Stimulated activated naive CD4-positive, alpha-beta T cell (primary cell): Measurements from ENCODE around the gene RIC8B.

ENCODE experiments used
- DNase-seq, 6 experiments: peaks; one replicate each; lab custom pipeline; 2025; lab: John Stamatoyannopoulos, UW

The RIC8B gene

DNA sequence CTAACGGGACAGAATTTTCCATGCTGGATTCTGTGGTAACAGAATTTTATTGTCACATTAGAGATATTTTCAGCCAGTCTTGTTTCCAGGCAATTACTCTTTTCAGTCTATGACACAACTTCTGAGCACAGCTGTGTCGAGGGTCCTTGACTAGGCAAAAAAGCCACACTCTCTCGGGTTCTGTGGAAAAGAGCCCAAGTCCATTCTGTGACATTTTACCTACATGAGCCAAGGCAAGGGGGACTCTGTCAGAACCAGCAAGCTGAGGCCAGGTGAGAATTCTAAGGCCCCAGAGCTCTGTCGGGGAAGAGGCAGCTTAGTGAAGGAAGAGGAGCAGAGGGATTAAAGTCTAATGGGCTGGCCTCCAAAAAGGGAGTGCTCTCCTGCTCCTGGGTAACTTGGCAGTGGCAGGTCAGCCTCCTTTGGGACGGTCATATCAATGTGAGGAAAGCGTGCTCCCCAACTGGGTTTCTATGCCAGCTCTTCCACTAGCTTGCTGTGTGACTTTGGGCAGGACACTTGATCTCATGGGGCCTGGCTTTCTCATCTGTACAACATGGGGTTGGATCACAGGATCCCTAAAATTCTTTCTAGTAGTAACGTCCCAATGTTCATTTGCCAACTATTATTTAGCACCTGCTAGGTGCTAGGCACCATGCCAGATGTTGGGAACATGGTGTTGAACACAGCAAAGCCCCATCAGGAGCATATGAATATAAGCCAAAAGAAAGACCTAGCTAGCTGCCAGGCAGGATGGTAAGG, 16.0 kb upstream of the RIC8B start:
- no peak for DNase-seq

DNA sequence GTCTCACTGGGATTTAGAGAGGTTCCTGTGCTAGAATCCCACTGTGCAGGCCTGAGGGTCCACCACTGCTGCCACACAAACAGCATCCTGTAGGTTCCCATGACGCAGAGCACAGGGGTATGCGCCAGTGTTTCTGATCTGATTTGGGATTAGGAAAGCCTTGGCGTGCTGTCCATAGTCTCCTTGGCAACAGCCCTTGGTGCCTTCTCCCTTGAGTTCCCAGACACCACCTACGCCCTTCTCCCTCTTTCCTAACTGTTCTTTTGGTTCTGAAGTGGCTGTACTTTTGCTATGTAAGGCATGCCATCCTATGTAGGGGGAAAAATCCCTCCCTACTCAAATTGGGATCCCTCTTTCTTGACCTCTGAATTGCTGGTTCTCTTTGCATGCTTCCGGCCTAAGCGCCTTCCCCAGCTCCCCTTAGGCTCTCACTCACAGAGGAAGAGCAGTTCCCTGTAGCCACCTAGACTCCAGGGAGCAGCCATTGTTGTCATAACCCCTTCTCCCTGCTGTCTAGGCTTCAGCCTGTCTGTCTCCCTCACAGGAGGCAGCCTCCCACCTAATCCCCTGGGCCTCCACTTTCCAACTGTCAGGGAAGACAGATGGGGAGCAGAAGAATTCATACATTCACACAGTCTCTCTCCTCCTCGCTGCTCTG, 14.8 kb upstream of the RIC8B start:
- no peak for DNase-seq

DNA sequence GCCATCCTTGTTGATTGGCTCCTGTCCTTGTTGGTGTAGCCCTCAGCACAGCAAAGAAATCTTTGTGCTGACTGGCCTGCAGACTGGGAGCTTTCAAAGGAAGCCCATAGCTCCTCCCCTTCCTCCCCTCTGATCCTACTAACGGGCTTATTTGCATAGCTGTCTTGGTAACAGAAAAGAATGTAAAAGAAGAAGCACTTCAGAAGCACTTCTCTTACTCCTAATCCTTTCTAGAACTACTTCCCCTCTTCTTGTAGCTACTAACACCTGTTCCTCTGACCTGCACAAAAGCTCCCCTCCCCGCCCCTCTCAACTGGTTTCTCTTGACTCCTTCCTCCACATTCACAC, 14.3 kb upstream of the RIC8B start:
- peak in 4 of 6 experiments; percentile 11 to 50 (median 37) for DNase-seq

DNA sequence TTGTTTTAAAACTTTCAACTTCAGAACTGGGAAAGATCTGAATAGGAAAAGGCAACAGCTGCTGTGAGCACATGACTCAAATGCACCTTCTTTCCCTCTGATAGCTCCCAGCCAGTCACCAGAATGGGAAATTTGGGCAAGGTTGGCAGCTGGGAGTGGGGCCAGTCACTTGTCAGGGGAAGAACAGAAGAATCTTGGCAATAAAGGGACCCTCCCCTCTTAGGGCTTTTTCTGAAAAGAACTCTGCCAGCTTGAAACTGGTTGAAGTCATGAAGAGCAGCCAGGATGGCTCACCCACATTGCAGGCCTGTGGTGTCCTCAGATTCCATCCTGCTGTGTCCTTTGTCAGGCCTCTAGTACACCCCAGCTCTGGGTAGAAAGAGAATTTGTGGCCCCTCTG, 10.3 kb upstream of the RIC8B start:
- DNase-seq: no peak

DNA sequence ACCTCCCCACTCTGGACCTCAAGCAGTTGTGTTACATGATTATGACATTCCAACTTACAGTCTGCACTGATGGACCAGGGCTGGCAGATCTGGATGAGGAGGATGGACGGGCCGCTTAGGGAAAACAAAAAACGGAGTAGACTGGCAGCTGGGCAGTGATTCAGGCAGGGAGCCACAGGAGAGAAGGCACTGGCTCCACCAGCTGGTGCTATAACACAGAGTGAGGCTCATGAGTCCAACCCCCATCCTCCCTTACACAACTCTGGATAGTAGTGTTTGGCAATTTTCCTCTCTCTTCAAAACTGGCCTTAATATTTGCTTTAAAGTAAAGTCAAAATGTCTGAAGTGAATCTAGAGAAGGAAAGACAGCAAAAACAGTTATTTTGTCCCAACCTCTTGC, 9.7 kb upstream of the RIC8B start:
- no peak for DNase-seq

DNA sequence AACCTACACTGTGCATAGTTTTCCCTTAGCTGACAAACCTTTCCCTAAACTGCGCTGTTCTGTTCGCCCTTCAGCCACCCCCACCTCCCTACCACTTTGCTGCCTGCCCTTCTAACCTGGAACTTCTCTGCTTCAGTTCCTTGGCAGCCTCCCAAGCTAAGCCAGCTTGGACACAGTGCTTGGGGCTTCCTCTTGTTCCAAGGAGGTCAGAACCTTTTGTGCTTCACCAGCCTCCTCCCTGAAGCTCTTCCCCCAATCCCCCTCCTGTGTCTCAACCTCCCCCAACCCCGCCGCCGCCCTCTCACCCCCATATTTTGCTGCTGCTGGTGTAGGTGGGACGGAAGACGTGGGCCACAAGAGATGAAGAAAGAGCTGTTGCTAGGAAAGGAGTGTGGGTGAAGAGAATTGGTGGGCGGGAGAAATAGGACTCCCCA, 8.1 kb upstream of the RIC8B start:
- DNase-seq: no peak

DNA sequence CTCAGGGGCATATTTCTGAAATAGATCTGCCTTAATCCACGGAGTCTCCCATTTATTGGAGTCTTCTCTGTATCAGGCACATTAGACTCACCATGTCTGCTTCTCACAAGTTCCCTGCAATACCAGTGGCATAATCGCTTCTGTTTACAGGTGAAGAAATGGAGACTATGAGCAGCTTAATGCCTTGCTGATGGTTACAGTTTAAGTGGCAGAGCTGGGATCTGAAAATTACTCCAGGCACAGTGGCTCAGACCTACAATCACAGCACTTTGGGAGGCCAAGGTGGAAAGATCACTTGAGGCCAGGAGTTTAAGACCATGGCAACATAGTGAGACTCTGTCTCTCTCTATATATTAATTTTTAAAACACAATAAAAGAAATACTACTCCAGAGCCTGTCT, 7.3 kb upstream of the RIC8B start:
- no peak for DNase-seq

DNA sequence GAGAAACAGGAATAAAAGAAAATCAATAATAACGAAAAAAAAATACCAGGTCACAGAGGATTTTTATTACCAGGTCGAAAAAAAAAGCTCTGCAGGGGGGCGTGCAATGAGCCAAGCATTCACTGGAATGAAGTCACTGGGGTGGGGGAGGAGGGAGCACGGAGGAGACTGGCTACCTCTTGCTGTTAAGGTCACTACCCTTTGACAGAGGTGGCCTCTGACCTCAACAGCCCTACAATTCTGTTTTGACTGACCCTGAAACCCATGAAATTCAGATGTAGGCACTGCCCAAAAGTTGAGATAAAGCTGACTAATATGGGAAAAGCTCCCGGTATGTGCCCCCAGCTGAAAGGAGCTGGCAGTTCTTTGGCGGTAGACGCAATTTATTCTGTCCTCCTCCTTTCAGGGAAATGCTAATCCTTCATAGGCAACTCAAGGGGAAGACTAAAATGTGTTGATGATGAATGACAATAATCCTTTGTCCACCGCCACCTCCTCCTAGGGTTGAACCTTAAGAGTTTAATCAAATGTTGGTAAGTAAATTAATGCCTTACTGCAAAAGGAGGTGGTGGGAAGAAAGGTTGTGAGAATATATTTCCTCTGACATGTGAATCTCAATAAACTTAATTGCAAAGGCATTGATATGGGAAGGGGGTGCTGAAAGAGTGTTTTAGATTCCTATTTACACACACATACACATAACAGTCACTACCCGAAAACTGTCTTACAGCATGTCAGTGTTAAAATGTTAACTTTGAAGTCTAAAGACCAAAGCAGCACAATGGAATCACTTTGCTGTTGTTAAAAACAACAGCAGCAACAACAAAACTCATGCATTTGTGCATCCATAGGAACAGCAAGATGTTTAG, 6.3 kb upstream of the RIC8B start:
- no peak for DNase-seq

DNA sequence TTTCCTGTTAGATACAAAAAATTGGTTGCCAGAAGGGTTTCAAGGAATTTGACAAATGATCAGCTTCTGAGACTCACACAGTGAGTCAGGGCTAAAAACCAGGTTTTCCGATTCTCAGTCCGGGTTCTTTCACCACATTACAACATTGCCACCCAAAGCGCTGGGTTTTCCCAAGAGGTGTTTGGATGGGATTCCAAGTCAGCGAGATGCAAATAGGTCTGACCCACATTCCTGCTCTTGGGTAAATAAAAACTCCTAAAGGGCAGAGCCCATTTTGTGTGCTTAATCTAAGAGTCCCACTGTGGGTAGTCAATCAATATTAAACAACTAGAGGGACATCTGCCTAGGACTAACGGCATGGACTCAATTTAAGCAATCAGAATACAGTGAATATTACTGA, 5.4 kb upstream of the RIC8B start:
- DNase-seq: no peak

DNA sequence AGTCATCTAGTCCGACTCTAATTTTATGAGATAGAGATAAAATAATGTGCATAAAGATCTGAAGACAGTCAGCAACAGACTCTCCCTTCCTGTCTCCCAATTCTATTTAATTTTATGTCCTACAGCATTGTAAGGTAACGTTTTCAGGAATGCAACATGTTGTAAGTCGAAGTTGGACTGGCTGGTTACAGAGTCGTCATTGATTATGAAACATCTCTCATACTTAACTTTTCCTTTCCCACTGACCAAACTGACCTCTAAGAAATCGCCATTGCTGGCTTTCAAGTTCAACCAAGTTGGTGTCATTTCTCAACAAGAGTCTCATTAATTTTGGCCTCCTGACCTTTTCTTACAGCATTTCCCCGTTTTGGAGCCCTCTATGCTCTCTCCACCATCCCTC, 4.9 kb upstream of the RIC8B start:
- no peak for DNase-seq

DNA sequence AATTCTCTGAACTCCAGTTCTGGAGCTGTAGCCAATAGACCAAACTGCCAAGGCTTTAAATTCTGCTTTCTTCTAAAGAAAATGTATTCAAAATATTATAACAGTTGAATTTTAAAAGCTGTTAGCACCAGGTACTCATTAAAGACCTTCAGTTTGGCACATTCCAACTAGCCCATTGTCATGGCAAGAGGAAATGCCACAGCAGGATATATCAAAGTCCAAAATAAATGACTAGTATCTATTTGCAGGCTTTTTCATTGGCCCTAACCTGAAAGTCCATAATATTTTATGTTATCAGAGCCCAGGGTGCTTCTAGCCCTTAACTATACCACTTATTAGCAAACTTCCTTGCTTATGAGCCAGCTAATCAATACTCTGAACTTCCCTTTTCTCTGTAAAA, 3.1 kb upstream of the RIC8B start:
- no peak for DNase-seq

DNA sequence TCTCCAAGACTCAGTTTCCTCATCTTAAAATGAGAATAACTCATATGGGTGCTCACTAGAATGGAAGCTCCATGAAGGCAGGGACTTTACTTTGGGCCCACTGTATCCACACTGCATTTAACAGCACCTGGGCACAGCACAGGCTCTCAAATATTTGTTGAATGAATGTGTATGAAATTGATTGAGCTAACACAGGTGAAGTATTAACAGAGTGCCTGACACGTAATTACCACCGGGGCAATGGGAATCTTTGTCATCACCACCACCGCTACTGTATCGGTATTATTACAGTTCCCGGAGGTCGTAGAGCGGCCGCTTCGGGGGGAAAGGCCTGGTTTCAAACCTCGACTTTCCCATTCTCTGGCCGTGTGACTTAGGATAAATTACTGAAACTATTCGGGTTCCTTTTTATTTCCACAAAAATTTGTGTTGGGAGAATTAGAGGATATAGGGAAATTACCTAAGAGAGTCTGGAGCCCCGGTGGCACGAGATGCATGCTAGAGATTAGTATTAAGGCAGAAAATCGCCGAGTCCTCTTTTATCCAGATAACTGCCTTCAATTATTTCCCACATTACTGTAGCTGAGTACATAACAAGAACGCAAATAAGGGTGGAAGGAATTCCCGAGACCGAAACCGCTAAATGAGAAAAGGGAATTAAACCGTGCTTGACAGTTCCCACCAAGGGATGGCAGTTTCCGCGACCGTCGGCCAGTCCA, 1.0 kb upstream of the RIC8B start:
- DNase-seq: peak in 1 of 6 experiments; percentile 15

DNA sequence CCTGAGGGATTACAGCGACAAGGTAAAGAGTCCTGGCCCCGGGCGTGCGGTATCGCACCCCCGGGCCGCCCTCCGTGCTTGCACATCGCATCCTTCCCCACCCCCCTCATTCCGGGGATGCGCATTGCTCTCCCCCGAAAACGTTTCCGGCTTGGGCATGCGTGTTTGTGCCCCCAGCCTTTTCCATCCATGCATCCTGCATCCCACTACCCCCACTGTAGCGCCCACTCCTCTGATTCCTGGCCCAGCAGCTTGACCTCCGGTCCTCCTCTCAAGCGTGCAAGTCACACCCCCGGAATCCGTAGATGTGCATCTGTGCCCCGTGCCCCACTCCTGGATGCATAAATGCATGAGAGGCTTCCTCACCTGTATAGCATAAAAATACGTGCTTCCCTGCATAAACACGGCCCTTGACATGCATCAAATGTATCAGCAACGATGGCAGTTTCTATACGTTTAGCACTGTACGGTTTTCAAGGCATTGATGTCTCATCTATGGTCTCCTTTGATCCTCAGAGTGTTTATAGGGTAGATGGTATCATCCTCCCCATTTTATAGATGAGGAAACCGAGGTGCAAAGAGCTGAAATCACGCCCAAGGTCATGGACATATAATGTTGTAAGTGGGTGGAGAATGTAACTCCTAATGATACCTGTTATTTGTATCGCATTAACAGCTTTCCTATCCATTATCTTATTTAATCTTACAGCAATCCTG, 484 bp downstream of the RIC8B start:
- DNase-seq: peak in 3 of 6 experiments; percentile 18 to 42 (median 30)

DNA sequence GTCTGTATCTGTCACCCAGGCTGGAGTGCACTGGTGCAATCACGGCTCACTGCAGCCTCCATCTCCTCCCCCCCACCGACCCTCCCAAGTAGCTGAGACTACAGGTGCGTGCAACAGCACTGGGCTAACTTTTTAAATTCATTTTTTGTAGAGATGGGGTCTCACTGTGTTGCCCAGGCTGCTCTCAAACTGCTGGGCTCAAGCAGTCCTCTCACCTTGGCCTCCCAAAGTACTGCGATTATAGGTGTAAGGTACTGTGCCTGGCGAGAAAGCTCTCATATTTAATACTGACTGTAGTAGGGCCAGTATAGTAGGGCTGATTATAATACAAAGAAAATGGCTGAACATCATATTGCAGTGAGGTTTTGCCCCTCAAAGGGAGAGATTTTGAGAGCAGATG, 2.4 kb downstream of the RIC8B start:
- no peak for DNase-seq

DNA sequence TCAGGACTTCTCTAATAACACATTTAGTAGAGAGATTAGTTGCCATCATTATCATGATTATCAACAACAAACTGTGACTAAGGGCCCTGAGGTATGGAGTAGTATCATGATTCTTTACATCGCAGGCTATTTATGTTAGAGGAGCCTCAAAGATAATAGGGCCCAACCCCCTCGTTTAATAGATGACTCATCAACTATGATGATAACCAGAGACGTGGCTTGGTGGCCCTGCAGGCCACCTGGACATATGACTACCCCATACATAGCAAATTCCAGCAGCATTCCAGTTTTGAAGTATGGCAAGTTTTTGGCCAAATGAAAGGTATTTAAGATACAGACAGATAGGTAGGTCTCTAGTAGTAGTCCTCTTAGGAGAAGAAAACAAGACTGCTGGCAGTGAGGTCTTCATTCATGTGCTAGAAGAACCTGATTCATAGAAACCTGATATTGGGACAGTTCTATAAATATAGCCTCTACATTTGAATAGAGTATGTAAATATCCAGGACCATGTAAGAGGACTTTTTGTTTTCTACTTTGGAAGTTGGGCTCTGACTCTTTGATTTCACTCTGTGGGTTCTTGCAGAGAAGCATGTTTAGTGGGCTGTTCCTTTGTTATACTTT, 5.6 kb downstream of the RIC8B start:
- no peak for DNase-seq

DNA sequence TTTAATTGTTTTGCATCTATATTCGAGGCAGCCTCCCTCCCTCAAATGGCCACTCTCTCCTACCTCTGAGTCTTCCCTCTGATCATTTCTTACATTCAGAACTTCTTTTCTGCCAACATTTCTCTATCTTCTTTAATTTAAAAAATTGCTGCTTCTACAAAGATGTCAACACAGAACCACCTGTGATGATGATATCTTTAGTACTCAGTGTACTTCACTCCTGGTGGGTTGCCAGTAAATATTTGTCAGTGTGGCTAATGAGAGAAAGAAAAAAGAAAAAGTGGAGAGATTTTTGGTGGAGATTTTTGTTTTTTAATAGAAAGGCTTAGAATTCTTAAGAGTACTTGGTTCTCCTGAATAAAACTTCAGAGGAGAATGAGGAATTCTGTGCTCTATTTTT, 8.1 kb downstream of the RIC8B start:
- DNase-seq: no peak

DNA sequence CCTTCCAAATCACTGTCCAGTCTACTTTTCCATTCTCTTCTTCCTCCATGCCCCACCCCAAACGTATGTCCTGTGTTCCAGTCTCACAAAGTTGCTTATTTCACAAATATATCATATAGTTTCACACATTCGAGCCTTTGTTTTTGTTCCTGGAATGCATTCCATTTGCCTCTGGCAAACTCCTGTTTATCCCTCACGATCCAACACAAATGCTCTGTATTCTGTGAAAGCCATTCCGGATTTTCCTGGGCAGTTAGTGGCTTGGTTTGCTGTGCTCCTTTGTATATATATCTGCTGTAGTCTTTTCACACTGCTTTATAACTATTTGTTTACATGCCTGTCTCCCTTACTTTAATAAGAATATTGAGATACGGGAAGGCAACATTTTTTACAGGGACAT, 9.0 kb downstream of the RIC8B start:
- DNase-seq: no peak

DNA sequence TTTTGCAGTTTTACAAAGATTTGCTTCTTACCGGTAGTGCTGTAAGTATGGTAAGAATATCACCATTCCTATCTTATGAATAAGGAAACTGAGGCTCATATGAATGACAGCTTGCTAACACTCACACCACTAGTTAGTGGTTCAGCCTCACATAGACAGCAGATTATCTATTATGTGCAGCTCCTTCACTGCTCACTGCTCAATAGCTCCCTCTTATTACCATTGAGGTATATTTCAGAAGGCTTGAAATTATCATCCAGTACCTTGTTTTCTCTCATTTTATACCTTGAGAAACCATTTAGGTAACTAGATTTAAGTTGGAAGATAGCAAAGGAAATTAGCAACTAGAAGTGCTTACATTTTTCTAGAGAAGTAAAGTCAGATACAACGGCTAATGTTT, 15.5 kb downstream of the RIC8B start:
- DNase-seq: no peak

DNA sequence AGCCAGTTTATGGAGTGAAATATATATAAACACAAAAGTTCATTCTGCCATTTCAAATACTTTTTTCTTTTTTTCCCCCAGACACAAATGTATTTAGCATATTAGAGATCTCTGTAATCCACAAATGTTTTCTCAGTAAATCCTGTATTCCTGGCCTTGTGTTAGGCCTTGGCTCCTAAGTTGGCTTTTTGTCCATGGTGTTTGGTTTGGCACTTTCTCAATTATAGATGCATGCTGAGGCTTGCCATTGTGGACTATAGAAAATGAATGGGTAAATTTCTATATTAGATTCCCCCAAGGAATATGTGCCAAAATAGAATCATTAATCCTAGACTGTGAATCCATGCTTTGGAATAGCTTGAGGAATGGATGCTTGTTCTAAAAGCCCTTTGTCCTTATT, 17.0 kb downstream of the RIC8B start:
- no peak for DNase-seq

DNA sequence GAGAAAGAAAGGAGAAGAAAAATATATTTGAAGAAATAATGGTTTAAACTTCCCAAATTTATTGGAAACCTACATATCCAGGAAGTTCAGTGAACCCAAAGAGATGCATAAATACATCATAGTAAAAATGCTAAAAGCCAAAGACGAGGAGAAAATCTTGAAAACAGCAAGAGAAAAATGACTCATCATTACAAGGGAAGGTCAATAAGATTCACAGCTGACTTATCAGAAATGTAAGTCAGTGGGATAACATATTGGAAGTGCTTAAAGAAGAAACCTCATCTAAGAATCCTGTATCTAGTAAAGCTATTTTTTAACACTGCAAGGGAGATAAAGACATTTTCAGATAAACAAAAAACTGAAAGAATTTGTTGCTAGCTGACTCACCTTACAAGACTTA, 19.9 kb downstream of the RIC8B start:
- DNase-seq: no peak

DNA sequence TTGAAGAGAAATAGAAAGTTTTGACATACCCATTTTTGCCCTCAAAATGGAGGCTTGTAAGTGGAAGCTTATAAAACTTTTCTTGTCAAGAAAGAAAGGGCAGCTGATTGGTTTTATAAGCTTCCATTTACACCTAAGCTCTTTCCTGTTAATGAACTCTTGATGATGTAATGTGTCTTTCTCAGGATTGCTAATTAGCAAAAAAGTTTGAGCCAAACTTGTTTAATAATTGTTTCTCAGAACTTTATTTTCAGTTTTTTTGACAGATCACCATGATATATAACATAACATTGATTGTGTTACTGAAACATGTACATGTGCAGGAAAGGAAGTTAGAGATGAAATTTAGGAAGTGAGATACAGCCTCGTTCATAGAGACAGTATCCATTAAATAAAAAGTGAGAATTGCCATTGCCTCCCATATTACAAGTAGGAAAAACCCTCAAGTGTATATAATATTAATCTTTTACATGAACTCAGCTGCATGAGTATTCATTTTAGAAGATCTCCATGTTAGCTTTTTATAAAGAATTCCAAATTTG, 26.8 kb downstream of the RIC8B start:
- no peak for DNase-seq
